ENCODE results near the gene METTL8. TPM values are rescaled to one million over a fixed set of nuclear protein-coding genes. Genes with fewer than 3 reads are reported as not detected.
"Not testable (repeated sequence)": the region's sequence is repeated elsewhere in the genome, so short reads cannot be mapped to it uniquely, and the experiment has no call there.

METTL8 gene
- total RNA-seq, 4 donors from 2014 or later = 17.9 to 51.4 (median 35.4) TPM

GRCh38 chr2:171386627-171387026 is 47.2 kb downstream of the METTL8 start:
- 73 to 84% methylated on average over 3 to 9 of the region's 10 CpGs for WGBS, 2 donors
- TF ChIP-seq, protein P1, sequence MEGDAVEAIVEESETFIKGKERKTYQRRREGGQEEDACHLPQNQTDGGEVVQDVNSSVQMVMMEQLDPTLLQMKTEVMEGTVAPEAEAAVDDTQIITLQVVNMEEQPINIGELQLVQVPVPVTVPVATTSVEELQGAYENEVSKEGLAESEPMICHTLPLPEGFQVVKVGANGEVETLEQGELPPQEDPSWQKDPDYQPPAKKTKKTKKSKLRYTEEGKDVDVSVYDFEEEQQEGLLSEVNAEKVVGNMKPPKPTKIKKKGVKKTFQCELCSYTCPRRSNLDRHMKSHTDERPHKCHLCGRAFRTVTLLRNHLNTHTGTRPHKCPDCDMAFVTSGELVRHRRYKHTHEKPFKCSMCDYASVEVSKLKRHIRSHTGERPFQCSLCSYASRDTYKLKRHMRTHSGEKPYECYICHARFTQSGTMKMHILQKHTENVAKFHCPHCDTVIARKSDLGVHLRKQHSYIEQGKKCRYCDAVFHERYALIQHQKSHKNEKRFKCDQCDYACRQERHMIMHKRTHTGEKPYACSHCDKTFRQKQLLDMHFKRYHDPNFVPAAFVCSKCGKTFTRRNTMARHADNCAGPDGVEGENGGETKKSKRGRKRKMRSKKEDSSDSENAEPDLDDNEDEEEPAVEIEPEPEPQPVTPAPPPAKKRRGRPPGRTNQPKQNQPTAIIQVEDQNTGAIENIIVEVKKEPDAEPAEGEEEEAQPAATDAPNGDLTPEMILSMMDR (IDR thresholded peaks at IDR 0.05) = no peak
- TF ChIP-seq POLR2A (IDR thresholded peaks at IDR 0.05) = no peak

DNA sequence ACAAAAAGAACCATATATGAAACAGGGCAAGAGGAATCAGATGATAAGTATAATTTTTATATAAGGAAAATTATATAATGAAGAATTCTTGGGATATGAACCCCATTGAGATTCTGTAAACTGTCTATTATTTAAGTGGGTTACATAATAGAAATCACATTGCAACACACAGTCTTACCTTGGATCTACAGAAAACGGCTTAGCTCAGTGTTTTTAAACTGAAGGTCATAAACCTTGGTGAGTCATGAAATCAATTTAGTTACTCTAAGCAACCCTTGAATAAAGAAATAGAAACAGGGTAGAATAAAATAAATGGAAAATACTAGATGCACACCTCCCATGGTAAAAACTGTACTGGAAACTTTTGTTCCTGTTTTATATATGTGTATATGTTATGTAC is 50.7 kb downstream of the METTL8 start:
- Histone ChIP-seq H3K4me1 (peaks cover 0 to 5% (median 4%) of the 10 kb centered on the region in 3 donors), H3K36me3 (peaks cover 0 to 15% (median 0%) of the 10 kb centered on the region in 3 donors), H3K4me3 (no peak overlapping the region), H3K27me3 (no peaks in the 10 kb centered on the region), H3K27ac (no peak overlapping the region), H3K9me3 (peaks cover 0 to 12% (median 5%) of the 10 kb centered on the region in 3 donors)
- intact Hi-C loops (cut with DNase I) = no loop called here
- no peak for DNase-seq
- no peak for TF ChIP-seq POLR2A (IDR thresholded peaks at IDR 0.05)
- TF ChIP-seq, protein P1 (IDR thresholded peaks at IDR 0.05) = no peak
- 38 to 43% methylated on average over 1 of the region's 1 CpG for WGBS, 2 donors

More at GRCh38 chr2:171386627-171387026, 47.2 kb downstream of the METTL8 start:
- no peaks in the 10 kb centered on the region for H3K27me3 ChIP-seq
- intact Hi-C loops (cut with DNase I) = no loop called here
- DNase-seq = no peak
- H3K4me1 ChIP-seq = peaks cover 0 to 14% (median 4%) of the 10 kb centered on the region in 3 donors
- H3K27ac ChIP-seq = no peak overlapping the region
- no peak overlapping the region for H3K4me3 ChIP-seq
- no peaks in the 10 kb centered on the region for H3K9me3 ChIP-seq
- peaks cover 0 to 10% (median 0%) of the 10 kb centered on the region in 3 donors for H3K36me3 ChIP-seq

DNA sequence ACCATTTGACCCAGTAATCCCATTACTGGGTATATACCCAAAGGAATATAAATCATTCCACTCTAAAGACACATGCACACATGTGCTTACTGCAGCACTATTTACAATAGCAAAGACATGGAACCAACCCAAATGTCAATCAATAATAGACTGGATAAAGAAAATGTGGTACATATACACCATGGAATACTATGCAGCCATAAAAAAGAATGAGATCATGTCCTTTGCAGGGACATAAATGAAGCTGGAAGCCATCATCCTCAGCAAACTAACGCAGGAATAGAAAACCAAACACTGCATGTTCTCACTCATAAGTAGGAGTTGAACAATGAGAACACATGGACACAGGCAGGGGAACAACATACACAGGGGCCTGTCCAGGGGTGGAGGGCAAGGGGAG is 51.6 kb downstream of the METTL8 start:
- DNase-seq; intact Hi-C loops (cut with DNase I): not testable (repeated sequence)
- 95 to 100% methylated on average over 1 of the region's 1 CpG for WGBS, 2 donors

DNA sequence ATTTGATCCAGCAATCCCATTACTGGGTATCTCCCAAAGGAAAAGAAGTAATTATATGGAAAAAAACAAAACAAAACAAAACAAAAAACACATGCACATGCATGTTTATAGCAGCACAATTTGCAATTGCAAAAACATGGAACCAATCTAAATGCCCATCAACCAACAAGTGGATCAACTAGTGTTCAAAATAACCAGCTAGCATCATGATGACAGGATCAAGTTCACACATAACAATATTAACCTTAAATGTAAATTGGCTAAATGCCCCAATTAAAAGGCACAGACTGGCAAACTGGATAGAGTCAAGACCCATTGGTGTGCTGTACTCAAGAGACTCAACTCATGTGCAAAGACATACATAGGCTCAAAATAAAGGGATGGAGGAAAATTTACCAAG is 55.9 kb downstream of the METTL8 start:
- intact Hi-C loops (cut with DNase I); H3K27me3 ChIP-seq; H3K4me1 ChIP-seq; DNase-seq; H3K27ac ChIP-seq; H3K4me3 ChIP-seq: not testable (repeated sequence)
- H3K9me3 ChIP-seq = peaks cover 0 to 14% (median 9%) of the 10 kb centered on the region in 3 donors
- H3K36me3 ChIP-seq = peaks cover 0 to 18% (median 0%) of the 10 kb centered on the region in 3 donors

More for the DNA sequence above, 51.6 kb downstream of the METTL8 start:
- H3K4me3 ChIP-seq, H3K27ac ChIP-seq, H3K27me3 ChIP-seq, H3K4me1 ChIP-seq: not testable (repeated sequence)
- Histone ChIP-seq H3K9me3 (peaks cover 0 to 14% (median 9%) of the 10 kb centered on the region in 3 donors), H3K36me3 (peaks cover 0 to 18% (median 0%) of the 10 kb centered on the region in 3 donors)

DNA sequence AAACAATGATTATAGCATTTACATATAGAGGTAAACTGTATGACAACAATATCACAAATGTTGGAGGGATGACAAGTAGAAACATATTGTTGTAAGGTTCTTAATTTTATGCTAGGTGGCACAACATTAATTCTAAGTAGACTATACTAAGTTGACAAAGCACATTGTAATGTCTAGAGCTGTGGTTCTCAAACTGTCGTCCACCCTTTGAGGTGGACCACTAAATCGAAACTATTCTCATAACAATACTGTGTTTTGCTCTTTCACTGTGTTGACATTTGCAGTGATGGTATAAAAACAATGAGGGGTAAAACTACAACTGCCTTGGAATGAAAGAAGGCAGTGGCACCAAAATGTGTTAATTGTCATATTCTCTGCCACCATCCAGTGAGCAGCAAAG is 66.1 kb downstream of the METTL8 start:
- H3K9me3 ChIP-seq = peaks cover 0 to 9% (median 0%) of the 10 kb centered on the region in 3 donors
- peaks cover 0 to 13% (median 0%) of the 10 kb centered on the region in 3 donors for H3K4me1 ChIP-seq
- TF ChIP-seq, protein P1 (IDR thresholded peaks at IDR 0.05) = no peak
- TF ChIP-seq POLR2A (IDR thresholded peaks at IDR 0.05) = no peak
- H3K4me3 ChIP-seq = no peak overlapping the region
- no peaks in the 10 kb centered on the region for H3K27me3 ChIP-seq
- no peaks in the 10 kb centered on the region for H3K36me3 ChIP-seq
- no peak overlapping the region for H3K27ac ChIP-seq
- WGBS, 2 donors = 82 to 84% methylated on average over 2 of the region's 2 CpGs
- intact Hi-C loops (cut with DNase I) = no loop called here
- no peak for DNase-seq

DNA sequence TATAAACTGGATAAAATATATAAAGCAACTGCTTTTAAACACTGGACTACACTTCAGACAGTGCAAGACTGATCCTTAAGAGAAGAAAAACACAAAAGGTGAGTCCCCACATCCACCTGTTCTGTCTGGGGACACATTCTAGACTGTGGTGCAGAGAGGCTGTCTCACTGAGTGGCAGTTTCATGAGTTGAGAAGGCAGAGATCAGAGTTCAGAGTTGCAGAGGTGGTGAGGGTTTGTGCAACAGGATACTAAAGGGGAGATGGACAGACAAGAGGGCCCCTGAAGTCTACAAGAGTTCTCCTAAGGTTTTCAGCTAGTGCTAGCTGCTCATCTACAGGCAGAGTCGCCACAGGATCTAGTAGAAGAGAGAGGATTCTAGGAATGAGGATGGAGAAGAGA is 68.0 kb downstream of the METTL8 start:
- DNase-seq = no peak
- WGBS, 2 donors = 100% methylated on average over 1 of the region's 1 CpG
- peak overlapping the region in 3 of 4 donors; percentile 4 to 54 (median 28) for H3K27ac ChIP-seq
- H3K27me3 ChIP-seq = no peaks in the 10 kb centered on the region
- intact Hi-C loops (cut with DNase I) = no loop called here
- H3K9me3 ChIP-seq = peaks cover 0 to 9% (median 0%) of the 10 kb centered on the region in 3 donors
- H3K4me1 ChIP-seq = peaks cover 0 to 13% (median 0%) of the 10 kb centered on the region in 3 donors
- H3K36me3 ChIP-seq = no peaks in the 10 kb centered on the region
- TF ChIP-seq POLR2A (IDR thresholded peaks at IDR 0.05) = no peak
- TF ChIP-seq, protein P1 (IDR thresholded peaks at IDR 0.05) = no peak
- H3K4me3 ChIP-seq = no peak overlapping the region
